Measurements from ENCODE around the gene DTHD1.

- no peak for TF ChIP-seq SIN3A (IDR thresholded peaks at IDR 0.05; ENCODE audit: low read depth)
- no peak for TF ChIP-seq CTCF (IDR thresholded peaks at IDR 0.05 in 2 of 3, conservative IDR thresholded peaks at IDR 0.05 in 1 of 3; ENCODE audit: borderline replicate concordance in 1 of 3, insufficient read depth in 1 of 3, low read depth in 2 of 3, low read length in 2 of 3)
- TF ChIP-seq REST (IDR thresholded peaks at IDR 0.05; ENCODE audit: low read depth), result no peak
- TF ChIP-seq EZH2 (IDR thresholded peaks at IDR 0.05), result no peak
- TF ChIP-seq POLR2AphosphoS5 (IDR thresholded peaks at IDR 0.05; ENCODE audit: low read depth, low read length), result no peak
- no peak for TF ChIP-seq POLR2A (IDR thresholded peaks at IDR 0.05; ENCODE audit: borderline replicate concordance, extremely low read depth, insufficient read depth, insufficient read length)
- TF ChIP-seq CEBPB (IDR thresholded peaks at IDR 0.05; ENCODE audit: low read depth), result no peak
- no peak for TF ChIP-seq RAD21 (IDR thresholded peaks at IDR 0.05; ENCODE audit: low read depth)
- TF ChIP-seq ZNF274 (IDR thresholded peaks at IDR 0.05; ENCODE audit: low read depth, low read length), result no peak
- TF ChIP-seq ZBTB33 (IDR thresholded peaks at IDR 0.05; ENCODE audit: extremely low read depth, insufficient replicate concordance, low read length), result no peak
- TF ChIP-seq MAX (IDR thresholded peaks at IDR 0.05), result no peak
- no peak for TF ChIP-seq SP1 (IDR thresholded peaks at IDR 0.05; ENCODE audit: low read depth)
- no peak for TF ChIP-seq ATF3 (IDR thresholded peaks at IDR 0.05)
These were observed 50.8 kb downstream of the DTHD1 start for GRCh38 chr4:36332023-36332781.

Measured in HCT116 (cell line).